Astrocyte of the spinal cord (primary cell): ENCODE results near the gene UBE3D.

Experiments
- DNase-seq: peaks from one replicate; pipeline ENCODE4 v3.0.0; 2011; ENCODE audit warnings: low read depth, low spot score
- H3K4me3 ChIP-seq: 2 replicates; pipeline ENCODE4 v1.5.1; 2011; ENCODE audit warnings: low read depth, mild to moderate bottlenecking, low read length, moderate library complexity
- in situ Hi-C: cut with HindIII; loops from 2 replicates; pipeline ENCODE4 v1.10.0; 2017; ENCODE audit warnings: low sequenced_read_pairs
- TF ChIP-seq, protein P1 (sequence below): IDR thresholded peaks from 2 replicates; pipeline ENCODE4 v1.5.1; 2012; ENCODE audit warnings: low read depth, mild to moderate bottlenecking, low read length, inconsistent platforms

The UBE3D gene

GRCh38 chr6:83006270-83006905, 59.3 kb downstream of the UBE3D start:
- in situ Hi-C loops, result no loop called here
- TF ChIP-seq, protein P1, sequence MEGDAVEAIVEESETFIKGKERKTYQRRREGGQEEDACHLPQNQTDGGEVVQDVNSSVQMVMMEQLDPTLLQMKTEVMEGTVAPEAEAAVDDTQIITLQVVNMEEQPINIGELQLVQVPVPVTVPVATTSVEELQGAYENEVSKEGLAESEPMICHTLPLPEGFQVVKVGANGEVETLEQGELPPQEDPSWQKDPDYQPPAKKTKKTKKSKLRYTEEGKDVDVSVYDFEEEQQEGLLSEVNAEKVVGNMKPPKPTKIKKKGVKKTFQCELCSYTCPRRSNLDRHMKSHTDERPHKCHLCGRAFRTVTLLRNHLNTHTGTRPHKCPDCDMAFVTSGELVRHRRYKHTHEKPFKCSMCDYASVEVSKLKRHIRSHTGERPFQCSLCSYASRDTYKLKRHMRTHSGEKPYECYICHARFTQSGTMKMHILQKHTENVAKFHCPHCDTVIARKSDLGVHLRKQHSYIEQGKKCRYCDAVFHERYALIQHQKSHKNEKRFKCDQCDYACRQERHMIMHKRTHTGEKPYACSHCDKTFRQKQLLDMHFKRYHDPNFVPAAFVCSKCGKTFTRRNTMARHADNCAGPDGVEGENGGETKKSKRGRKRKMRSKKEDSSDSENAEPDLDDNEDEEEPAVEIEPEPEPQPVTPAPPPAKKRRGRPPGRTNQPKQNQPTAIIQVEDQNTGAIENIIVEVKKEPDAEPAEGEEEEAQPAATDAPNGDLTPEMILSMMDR, result no peak
- no peak for DNase-seq
- no peak overlapping the region for H3K4me3 ChIP-seq

GRCh38 chr6:82996156-82996555, 69.5 kb downstream of the UBE3D start:
- in situ Hi-C loops, result no loop called here
- TF ChIP-seq, protein P1, result no peak
- no peak for DNase-seq
- H3K4me3 ChIP-seq, result no peak overlapping the region

- in situ Hi-C loops, result no loop called here
- no peak for DNase-seq
- TF ChIP-seq, protein P1, result no peak
- H3K4me3 ChIP-seq, result no peak overlapping the region
These were observed 70.6 kb downstream of the UBE3D start for GRCh38 chr6:82995066-82995465.

DNA sequence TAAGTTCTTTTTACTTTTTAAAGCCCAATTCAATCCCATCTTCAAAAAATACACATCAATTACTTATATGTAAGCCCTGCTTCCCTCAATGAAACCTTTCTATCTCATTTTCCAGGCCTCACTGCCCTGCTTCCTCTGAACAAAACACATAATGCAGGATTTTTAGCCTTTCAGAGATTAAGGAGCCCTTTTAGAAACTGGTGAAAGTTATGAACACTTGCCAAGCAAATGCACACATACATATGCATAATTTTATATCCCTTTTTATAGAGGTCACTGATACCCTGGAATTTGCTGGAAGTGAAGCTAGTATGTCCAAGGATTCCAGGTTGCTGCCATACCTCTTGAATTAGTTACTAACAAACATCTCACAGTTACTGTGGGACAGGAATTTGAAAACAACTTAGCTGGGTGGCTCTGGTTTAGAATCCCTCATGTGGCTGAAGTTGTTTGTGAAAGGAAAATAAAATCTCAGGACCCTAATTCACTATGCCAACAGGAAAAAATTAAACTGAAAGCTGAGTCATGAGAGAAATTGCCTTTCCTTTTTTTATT, 75.8 kb downstream of the UBE3D start:
- no peak overlapping the region for H3K4me3 ChIP-seq
- TF ChIP-seq, protein P1, result no peak
- DNase-seq, result no peak
- in situ Hi-C loops, result no loop called here

- in situ Hi-C loops, result no loop called here
- peak; percentile 14 for DNase-seq
- no peak overlapping the region for H3K4me3 ChIP-seq
- TF ChIP-seq, protein P1, result no peak
These were observed 76.7 kb downstream of the UBE3D start for GRCh38 chr6:82988930-82989351.

DNA sequence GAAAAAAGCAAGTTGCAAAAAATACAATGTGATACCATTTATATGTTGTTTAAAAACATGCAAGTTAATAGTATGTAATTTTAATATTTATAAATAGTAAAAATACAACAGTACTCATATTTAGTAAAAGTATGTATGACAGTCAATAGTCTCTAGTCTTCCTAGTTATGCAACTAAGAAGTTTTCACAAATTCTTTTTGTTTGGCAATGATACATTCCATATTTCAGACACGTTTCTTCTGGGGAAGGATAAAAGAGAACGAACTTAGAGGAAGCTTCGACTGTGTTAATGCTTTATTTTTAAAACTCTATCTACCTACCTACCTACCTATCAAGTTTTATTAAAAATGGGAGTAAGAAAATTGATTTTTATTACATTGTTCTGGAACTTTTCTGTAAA, 77.7 kb downstream of the UBE3D start:
- no peak for DNase-seq
- in situ Hi-C loops, result no loop called here
- no peak overlapping the region for H3K4me3 ChIP-seq
- TF ChIP-seq, protein P1, result no peak

DNA sequence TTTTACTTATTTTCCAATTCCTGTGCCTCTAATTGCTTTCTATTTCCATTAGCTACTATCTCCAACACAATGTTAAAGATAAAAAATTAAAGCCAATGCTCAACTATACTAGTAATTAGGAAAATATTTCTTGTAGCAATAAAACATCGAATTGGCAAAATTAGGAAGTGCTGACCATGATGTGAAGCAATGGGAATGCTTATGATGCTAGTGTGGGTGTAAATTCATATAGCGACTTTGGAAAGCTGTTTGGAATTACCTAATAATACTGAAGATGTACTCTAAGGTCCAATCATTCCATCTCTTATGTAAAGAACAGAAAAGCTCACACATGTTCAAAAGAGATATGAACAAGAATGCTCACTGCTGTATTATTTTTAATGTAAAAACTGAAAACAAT, 78.2 kb downstream of the UBE3D start:
- no peak overlapping the region for H3K4me3 ChIP-seq
- in situ Hi-C loops, result no loop called here
- DNase-seq, result no peak
- TF ChIP-seq, protein P1, result no peak
